Measurements from ENCODE around the gene MYH7B.

GRCh38 chr20:34945315-34946077 is 10.2 kb upstream of the MYH7B start:
- TF ChIP-seq CTCF (IDR thresholded peaks at IDR 0.05; ENCODE audit: low read depth, low read length), result no peak
- no peak for TF ChIP-seq POLR2A (IDR thresholded peaks at IDR 0.05; ENCODE audit: extremely low read depth, insufficient read length)
- TF ChIP-seq MAX (IDR thresholded peaks at IDR 0.05; ENCODE audit: low read depth, low read length), result no peak
